NCI-H1694 (cell line): ENCODE results near the gene DSCAML1.

ENCODE experiments used
- DNase-seq: peaks from one replicate; lab custom pipeline; 2025; lab: John Stamatoyannopoulos, UW

DSCAML1 gene

DNA sequence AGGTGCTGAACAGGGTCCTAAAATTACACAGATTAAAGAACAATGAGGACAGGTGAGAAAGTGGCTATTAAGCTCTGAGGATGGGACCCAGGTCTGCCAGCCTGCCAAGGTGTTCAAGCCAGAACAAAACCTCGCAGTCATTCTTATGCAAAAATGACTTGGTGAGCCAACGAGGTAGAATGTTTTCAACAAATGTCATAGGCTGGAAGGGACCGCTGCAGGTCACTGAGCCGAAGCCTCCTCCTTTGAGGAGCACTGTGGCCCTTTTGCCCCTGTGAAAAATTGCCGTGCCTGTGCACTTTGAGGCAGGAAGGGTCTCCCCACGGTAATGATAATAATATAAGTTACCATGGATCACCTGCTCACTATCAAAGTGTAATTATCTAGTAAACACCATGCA, 216.2 kb downstream of the DSCAML1 start:
- DNase-seq: no peak

DNA sequence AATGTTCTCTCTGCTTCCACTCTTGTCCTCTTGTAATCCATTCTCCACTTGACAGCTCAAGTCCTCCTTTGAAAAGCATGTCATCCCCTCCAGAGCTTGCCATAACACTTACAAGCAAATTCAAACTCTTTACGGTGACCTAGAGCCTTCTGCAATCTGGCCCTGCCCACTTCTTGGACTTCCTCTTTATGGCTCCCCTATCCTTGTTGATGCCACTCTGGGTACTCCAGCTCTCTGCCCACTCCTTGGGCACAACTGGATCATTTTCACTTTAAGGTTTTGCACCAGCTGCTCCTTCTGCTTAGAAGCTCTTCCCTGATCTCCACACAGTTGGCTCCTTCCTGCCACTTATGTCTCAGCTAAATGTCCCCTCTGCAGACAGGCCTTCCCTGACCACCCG, 217.9 kb downstream of the DSCAML1 start:
- DNase-seq: no peak

GRCh38 chr11:117575856-117576255, 221.2 kb downstream of the DSCAML1 start:
- DNase-seq: no peak

DNA sequence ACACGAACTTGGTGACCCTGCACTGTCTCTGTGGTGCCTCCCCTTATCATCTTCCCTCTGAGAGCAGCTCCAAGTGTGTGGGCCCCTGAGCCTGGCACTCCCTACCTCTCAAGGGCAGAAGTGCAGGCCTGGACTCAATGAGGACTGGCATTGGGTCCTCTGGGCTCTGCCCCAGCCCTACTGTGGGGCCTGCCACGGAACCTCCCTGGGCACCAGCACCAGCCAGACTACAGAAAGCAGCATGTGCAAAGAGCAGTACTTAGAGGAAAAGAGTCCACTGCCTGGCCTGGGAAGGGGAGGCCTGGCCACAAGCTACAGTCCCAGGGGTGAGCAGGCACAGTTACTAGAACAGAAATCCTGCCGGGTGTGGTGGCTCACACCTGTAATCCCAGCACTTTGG, 222.5 kb downstream of the DSCAML1 start:
- DNase-seq: no peak

GRCh38 chr11:117573326-117573725, 223.7 kb downstream of the DSCAML1 start:
- DNase-seq: no peak

DNA sequence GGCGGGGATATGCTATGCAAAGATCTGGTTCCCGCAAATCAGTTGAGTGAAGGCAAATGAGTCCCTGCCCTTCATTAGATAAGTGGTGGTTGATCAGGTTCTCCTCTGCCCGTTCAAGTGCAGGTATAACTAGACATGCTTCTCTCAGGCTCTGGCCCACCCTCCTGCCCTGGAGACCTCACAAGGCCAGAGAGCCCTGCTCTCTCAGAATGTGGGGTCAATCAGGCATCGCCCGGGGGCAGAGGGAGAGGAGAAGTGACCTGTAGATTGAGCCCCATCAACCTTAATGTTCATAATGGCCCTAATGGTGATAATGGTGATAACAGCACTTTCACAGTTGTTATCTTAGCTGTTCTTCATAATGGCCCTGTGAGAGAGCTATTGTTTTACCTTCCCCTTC, 224.3 kb downstream of the DSCAML1 start:
- DNase-seq: no peak

DNA sequence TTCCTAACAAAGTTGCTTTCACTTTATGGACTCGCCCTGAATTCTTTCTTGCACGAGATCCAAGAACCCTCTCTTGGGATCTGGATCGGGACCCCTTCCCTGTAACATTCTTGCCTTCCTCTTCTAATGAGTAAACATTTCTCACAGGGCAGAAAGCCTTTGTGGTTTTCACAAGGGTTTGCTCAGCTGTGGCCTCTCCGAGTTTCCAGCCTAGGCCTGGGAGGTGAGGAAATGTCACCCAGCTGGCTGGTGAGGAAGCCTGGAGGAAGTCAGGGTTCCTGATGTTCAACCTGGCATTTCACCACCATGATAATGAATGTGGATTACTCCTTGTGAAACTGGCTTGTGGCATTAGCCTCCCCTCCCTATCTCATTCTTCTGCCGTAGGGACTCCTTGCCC, 224.9 kb downstream of the DSCAML1 start:
- no peak for DNase-seq

GRCh38 chr11:117570701-117571100, 226.3 kb downstream of the DSCAML1 start:
- DNase-seq: no peak

DNA sequence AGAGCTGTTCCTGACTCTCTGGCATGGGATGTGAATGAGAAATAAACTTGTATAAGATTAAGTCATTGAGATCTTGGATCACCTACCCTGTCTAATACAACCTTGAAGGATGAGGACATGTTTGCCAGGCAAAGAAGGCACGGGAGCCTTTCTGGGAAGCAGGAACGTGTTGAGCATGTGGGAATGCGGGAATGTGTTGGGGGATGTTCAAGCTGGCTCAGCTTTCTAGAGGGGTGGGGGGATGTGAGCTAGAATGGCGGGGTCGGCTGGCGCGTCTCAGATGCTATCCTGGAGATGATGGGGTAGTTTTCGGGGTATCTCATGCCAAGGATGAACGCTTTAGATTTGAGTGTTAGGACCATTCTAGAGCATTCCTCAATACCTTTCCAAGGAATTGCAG, 227.1 kb downstream of the DSCAML1 start:
- no peak for DNase-seq

- DNase-seq: no peak
Observed at GRCh38 chr11:117565709-117566108, 231.3 kb downstream of the DSCAML1 start.

- no peak for DNase-seq
Observed at GRCh38 chr11:117564321-117564720, 232.7 kb downstream of the DSCAML1 start.

- DNase-seq: no peak
Observed at GRCh38 chr11:117563556-117563955, 233.5 kb downstream of the DSCAML1 start.

DNA sequence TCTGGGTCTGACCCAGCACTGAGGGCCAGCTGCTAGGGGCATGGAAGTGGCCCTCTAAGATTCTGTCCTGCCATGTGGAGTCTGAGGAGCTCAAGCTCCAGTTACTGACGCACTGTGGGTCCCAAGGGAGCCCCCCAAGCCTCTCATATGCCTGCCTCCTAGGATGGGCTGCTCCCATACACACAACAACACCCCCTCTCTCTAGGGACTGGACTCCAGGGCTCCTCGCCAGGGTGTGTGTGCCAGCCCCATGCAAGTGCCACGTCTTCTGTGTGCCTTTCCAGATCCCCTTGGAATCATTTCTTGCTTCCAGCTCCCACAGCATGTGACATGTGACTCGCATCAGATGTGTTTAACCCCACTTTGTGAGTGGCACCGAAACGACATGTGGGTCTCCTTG, 234.9 kb downstream of the DSCAML1 start:
- DNase-seq: no peak

GRCh38 chr11:117560780-117561530, 236.1 kb downstream of the DSCAML1 start:
- DNase-seq: no peak

- no peak for DNase-seq
Observed at GRCh38 chr11:117559698-117560097, 237.3 kb downstream of the DSCAML1 start.

GRCh38 chr11:117557361-117557760, 239.7 kb downstream of the DSCAML1 start:
- DNase-seq: no peak

DNA sequence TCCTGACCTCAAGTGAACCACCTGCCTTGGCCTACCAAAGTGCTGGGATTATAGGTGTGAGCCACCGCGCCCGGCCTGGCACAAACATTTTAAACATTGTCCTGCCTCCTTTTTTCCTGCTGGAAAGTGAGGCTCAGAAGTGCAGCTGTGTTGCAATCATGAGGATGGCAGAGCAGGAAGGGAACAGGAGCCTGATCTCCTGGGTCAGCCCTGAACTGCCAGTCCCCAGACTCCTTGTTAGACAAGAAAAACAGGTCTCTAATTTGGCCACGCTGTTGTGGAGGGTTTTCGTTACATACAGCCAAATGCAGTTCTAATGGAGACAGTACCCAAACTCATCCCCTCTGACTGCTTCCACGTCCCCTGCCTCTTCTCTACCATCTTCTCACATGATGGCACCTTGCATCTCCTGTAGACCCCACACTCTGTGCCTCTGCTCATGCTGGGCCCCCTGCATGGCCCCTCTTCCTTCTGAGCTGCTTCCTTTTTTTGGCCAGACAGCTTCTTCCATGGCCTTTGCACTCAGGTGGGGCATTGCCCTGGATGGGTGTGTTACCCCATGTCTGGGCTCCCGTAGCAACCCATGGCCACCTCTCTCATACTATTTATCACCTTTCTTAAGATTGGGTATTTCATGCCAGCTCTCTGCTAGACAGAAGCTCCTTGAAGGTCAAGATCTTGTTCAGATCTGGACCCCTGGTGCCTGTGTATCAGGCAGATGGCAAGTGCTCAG, 242.2 kb downstream of the DSCAML1 start:
- no peak for DNase-seq

GRCh38 chr11:117552626-117553025, 244.4 kb downstream of the DSCAML1 start:
- no peak for DNase-seq

DNA sequence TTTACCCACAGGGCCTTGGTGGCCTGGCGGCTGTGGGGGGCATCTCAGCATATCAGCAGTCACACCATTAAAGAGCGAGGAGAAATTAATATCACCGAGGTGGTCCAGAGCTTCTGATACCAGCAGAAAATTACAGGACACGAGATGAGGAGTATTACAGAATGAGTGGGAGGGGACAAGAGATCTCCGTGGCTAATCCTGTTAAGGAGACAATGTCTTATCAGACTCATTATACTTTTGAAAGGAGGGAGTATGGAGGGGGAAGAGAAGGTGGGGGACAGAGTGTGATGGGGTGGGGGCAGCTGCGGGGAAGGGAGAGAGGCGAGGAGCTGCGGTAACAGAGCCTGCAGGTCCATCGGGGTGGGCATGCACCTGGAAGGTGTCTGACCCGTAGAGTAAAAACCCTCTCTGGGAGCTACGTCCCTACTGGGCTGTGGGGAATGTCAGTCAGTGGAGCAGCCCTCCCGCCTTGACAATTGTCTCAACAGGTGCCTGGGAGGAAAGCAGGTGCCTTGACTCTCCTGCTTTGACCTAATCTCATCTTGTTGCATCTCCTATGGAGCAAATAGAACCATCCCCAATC, 245.2 kb downstream of the DSCAML1 start:
- DNase-seq: no peak

- DNase-seq: no peak
Observed at GRCh38 chr11:117550466-117550865, 246.6 kb downstream of the DSCAML1 start.

DNA sequence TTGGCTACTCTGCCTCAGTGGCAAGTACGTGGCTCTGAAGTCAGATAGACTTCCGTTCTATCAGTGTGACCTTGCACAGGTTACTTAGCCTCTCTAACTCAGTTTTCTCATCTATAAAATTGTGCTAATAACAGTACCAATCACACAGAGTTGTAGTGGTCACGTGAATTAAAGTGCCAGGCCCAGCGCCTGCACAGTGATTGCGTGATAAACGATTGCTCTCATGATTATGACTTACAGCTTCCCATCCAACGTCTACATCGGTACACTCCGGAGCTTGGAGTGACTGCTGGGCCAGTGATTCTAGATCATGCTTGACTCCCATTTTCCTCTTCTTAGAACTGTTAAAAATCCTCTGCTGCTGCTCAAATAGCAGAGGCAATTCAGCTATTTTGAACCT, 247.6 kb downstream of the DSCAML1 start:
- DNase-seq: no peak

- no peak for DNase-seq
Observed at GRCh38 chr11:117548876-117549275, 248.1 kb downstream of the DSCAML1 start.

GRCh38 chr11:117547946-117548345, 249.1 kb downstream of the DSCAML1 start:
- DNase-seq: no peak
